CD4-positive, alpha-beta memory T cell (primary cell): ENCODE measurements around the gene SFT2D1. TPM values are rescaled to one million over a fixed set of nuclear protein-coding genes. Genes with fewer than 3 reads are reported as not detected.

Experiments used
- CTCF ChIA-PET: fragments of 350-600 bp; sonication (Branson Sonifier 250); formaldehyde crosslinking; loops from one replicate; lab custom pipeline; 2021; ENCODE audit warnings: inconsistent platforms; ENCODE audit not compliant: partially characterized antibody; lab: Charles Lee
- POLR2A ChIA-PET: fragments of 350-600 bp; sonication (Branson Sonifier 250); formaldehyde crosslinking; loops from one replicate; lab custom pipeline; 2021; ENCODE audit not compliant: partially characterized antibody; lab: Charles Lee
- DNase-seq, 5 donors: peaks; one replicate each; pipeline versions ENCODE4 v3.0.0 to v3.0.0-alpha.2; 2020 to 2022; ENCODE audit warnings: mixed read lengths in 1 of 5
- H3K27ac ChIP-seq: one replicate; pipeline ENCODE4 v1.7.0; 2013; ENCODE audit warnings: low read depth, low read length
- H3K27me3 ChIP-seq: 2 replicates; pipeline ENCODE4 v1.7.0; 2013; ENCODE audit warnings: mild to moderate bottlenecking, low read length, moderate library complexity; ENCODE audit not compliant: insufficient read depth
- H3K36me3 ChIP-seq: 2 replicates; pipeline ENCODE4 v1.7.0; 2013; ENCODE audit warnings: mild to moderate bottlenecking, low read length, moderate library complexity; ENCODE audit not compliant: insufficient read depth
- H3K4me1 ChIP-seq: 2 replicates; pipeline ENCODE4 v1.7.0; 2013; ENCODE audit warnings: mild to moderate bottlenecking, low read length, moderate library complexity; ENCODE audit not compliant: insufficient read depth
- H3K4me3 ChIP-seq, 2 donors: one replicate each; pipeline ENCODE4 v1.7.0; 2013; ENCODE audit warnings: low read length in 2 of 2, mild to moderate bottlenecking in 1 of 2
- H3K9me3 ChIP-seq, 2 donors: one replicate each; pipeline ENCODE4 v1.7.0; 2013; ENCODE audit warnings: low read length in 2 of 2, control low read depth in 1 of 2; ENCODE audit not compliant: control insufficient read depth in 1 of 2
- H3K27ac Mint-ChIP-seq, 7 donors: one replicate each; pipeline ENCODE4 v1.8.0; 2020 to 2021; ENCODE audit warnings: mixed read lengths in 7 of 7, mild to moderate bottlenecking in 6 of 7, inconsistent platforms in 3 of 7, moderate library complexity in 3 of 7
- H3K27me3 Mint-ChIP-seq, 2 donors: one replicate each; pipeline ENCODE4 v1.8.0; 2020 to 2021; ENCODE audit warnings: mixed read lengths in 2 of 2
- H3K36me3 Mint-ChIP-seq, 2 donors: one replicate each; pipeline ENCODE4 v1.8.0; 2020 to 2021; ENCODE audit warnings: mixed read lengths in 2 of 2, inconsistent platforms in 1 of 2, mild to moderate bottlenecking in 1 of 2
- H3K4me1 Mint-ChIP-seq, 4 donors: one replicate each; pipeline ENCODE4 v1.8.0; 2020 to 2021; ENCODE audit warnings: mixed read lengths in 4 of 4, mild to moderate bottlenecking in 1 of 4
- H3K4me3 Mint-ChIP-seq, 8 donors: one replicate each; pipeline ENCODE4 v1.8.0; 2020 to 2021; ENCODE audit warnings: mixed read lengths in 8 of 8, mild to moderate bottlenecking in 7 of 8, moderate library complexity in 6 of 8, inconsistent platforms in 3 of 8
- H3K9me3 Mint-ChIP-seq, 8 donors: one replicate each; pipeline ENCODE4 v1.8.0; 2020 to 2021; ENCODE audit warnings: mixed read lengths in 8 of 8, mild to moderate bottlenecking in 5 of 8, inconsistent platforms in 3 of 8, moderate library complexity in 1 of 8
- intact Hi-C: fragments of 100-400 bp; cut with micrococcal nuclease; formaldehyde crosslinking; loops from one replicate; pipeline ENCODE4 v1.15.1; 2023
- polyA plus RNA-seq, 2 donors: library from polyadenylated mRNA; unstranded; fragments of 300-500 nt; fragmentation: Illumina TruSeq; gene quantifications; one replicate each; pipeline ENCODE4 v1.2.3, GENCODE V29; 2021
- total RNA-seq, 2 experiments: library from RNA; stranded (reverse); gene quantifications; one replicate each; pipeline ENCODE4 v1.2.3, GENCODE V29; 2021

The SFT2D1 gene
- total and polyA plus RNA-seq, 4 experiments from 2014 or later, result 37.3 to 70.3 (median 38.9) TPM

DNA sequence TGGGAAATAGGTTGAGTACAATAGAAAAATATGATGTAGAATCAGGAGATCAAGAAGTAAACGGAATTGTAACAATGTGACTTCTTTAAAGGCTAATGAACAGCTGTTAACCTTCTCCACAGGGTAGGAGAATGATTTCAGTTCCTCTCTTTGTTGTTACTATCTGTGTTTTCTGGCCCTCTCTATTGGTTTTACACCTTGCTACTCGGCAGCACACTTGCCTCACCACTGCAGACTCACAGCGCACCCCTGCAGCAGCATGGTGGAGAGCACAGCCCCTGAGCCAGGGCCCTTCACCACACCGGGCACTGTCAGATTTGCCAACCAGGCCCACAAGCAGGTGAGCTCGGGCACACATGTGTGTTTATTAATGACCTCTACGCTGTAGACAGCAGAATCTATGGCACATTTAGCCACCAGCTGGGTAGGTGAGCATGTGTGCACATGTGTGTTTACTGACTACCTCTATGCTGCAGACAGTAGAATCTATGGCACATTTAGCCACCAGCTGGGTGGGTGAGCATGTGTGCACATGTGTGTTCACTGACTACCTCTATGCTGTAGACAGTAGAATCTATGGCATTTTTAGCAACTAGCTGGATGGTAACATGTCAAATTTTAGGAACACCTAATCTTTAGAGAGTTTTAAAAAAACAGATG lies 16.8 kb downstream of the SFT2D1 start:
- CTCF ChIA-PET, result interaction anchor here (0.7 to 1.9 kb wide), 3 partner anchors 12 to 75 kb away, joined by 3 to 6 read pairs (median 4); no protein-coding TSS in a partner anchor
- peaks cover 26% of the 10 kb centered on the region for H3K36me3 ChIP-seq

DNA sequence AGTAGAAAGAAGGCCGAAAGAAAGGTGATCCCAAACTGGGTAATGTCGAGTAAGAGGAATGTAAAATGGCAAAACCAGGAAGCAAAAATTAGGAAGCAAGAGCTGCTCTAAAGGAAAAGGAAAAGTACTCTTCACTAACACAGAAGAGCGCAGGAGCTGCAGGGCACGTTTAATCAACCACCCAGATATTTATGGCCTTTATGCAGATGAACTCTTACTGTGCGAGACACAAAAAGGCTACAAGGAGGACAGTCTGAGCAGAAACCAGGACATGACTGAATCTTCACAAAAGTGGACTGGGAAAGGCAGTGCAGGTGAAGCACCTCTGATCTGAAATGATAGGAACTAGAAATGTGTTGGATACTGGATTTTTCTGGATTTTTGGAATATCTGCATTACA lies 18.9 kb downstream of the SFT2D1 start:
- POLR2A ChIA-PET, result no interaction called here
- H3K36me3 ChIP-seq, result peaks cover 18% of the 10 kb centered on the region

More for the DNA sequence above, 16.8 kb downstream of the SFT2D1 start:
- Mint-ChIP-seq H3K27ac (peak overlapping the region in 2 of 7 donors; percentile 8 to 17), H3K9me3 (no peaks in the 10 kb centered on the region), H3K4me3 (no peak overlapping the region), H3K4me1 (peaks cover 0 to 12% (median 6%) of the 10 kb centered on the region in 4 donors), H3K27me3 (no peaks in the 10 kb centered on the region), H3K36me3 (peaks cover 56 to 60% of the 10 kb centered on the region in 2 donors)
- H3K27ac ChIP-seq, result no peak overlapping the region
- DNase-seq, result no peak
- H3K4me1 ChIP-seq, result no peaks in the 10 kb centered on the region
- H3K4me3 ChIP-seq, result no peak overlapping the region
- POLR2A ChIA-PET, result interaction anchor here (0.6 kb wide), 1 partner anchor 85 kb away, joined by 3 read pairs; no protein-coding TSS in a partner anchor
- intact Hi-C loops, result no loop called here
- H3K9me3 ChIP-seq, result no peaks in the 10 kb centered on the region
- H3K27me3 ChIP-seq, result no peaks in the 10 kb centered on the region

DNA sequence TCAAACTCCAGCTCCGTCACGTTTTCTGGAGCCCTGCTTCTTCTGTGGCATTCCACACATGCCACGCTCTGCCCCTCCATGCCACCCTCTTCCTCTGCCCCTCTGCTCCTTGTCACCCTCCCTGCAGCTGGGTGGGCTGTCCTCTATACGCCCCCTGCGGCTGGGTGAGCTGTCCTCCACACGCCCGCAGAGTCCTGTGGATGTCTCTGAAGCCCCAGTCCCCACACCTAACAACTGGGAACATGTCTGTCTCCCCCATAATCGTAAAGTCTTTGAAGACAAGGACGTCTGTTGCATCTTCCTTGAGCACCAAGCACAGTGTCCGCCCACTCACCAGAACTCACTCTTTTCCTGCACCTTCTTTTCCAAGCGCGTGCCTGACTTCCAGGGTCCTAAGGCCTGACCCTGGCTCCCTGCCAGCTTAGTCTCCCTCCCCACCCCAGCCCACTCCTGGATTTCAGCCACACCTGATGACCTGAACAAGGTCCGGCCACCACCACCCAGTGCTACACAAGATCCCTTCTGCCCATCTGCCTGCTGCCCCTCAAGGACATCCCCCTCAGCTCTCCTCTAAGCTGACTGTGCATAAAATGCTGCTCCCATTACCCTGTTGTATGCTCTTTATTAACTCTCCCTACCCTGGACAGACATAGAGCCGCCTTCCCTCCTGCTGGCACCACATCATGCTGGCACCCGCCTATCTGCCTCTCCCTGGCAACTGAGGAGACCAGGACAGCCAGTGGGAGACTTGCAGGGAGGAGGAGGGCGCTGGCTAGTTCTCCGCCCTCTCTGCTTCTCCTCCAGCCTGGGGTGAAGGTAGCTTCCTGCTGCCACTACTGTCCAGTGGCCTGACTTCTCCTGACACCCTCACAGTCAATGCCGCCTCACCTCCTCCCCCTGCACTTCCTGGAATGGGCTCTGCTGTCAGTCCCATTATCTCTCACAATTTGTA lies 23.4 kb downstream of the SFT2D1 start:
- Histone ChIP-seq H3K27me3 (no peaks in the 10 kb centered on the region), H3K4me1 (no peaks in the 10 kb centered on the region), H3K36me3 (peaks cover under 1% of the 10 kb centered on the region), H3K27ac (no peak overlapping the region), H3K9me3 (no peaks in the 10 kb centered on the region), H3K4me3 (no peak overlapping the region)
- ChIA-PET POLR2A (no interaction called here), CTCF (interaction anchor here (0.7 to 1.4 kb wide), 3 partner anchors 8 to 92 kb away, joined by 3 read pairs; no protein-coding TSS in a partner anchor)
- peak overlapping the region in 2 of 7 donors; percentile 72 to 82 for H3K27ac Mint-ChIP-seq
- H3K36me3 Mint-ChIP-seq, result peaks cover 12 to 24% of the 10 kb centered on the region in 2 donors
- H3K27me3 Mint-ChIP-seq, result no peaks in the 10 kb centered on the region
- intact Hi-C loops, result no loop called here
- no peaks in the 10 kb centered on the region for H3K9me3 Mint-ChIP-seq
- no peak for DNase-seq
- H3K4me3 Mint-ChIP-seq, result no peak overlapping the region
- peaks cover 0 to 6% (median 1%) of the 10 kb centered on the region in 4 donors for H3K4me1 Mint-ChIP-seq

More for the DNA sequence above, 18.9 kb downstream of the SFT2D1 start:
- intact Hi-C loops, result no loop called here
- no peak for DNase-seq
- H3K27me3 ChIP-seq, result no peaks in the 10 kb centered on the region
- H3K27ac ChIP-seq, result no peak overlapping the region
- Mint-ChIP-seq H3K4me1 (peaks cover 0 to 7% (median 2%) of the 10 kb centered on the region in 4 donors), H3K4me3 (no peak overlapping the region), H3K36me3 (peaks cover 46 to 56% of the 10 kb centered on the region in 2 donors), H3K27ac (peak overlapping the region in 1 of 7 donors; percentile 4), H3K9me3 (no peaks in the 10 kb centered on the region), H3K27me3 (no peaks in the 10 kb centered on the region)
- H3K4me1 ChIP-seq, result no peaks in the 10 kb centered on the region
- CTCF ChIA-PET, result interaction anchor here (1.9 kb wide), 1 partner anchor 10 kb away, joined by 9 read pairs; no protein-coding TSS in a partner anchor
- H3K4me3 ChIP-seq, result no peak overlapping the region
- no peaks in the 10 kb centered on the region for H3K9me3 ChIP-seq

DNA sequence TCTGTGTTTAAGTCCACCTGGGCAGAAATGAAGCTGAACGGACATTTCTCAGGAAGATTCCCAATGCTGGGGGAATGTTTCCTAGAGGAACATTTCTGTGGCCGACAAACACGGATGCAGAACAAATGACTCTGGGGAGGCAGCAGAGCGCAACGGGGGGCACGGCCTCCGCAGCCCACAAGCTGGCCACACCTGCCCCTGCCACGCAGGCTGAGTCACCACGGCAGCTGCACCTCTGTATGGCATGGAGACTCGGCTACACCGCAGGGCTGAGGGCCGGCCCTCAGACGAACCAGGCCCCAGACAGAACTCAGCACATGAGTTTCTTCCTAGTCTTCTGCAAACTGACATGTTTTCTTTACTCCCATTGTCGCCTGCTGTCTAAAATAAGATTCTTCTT lies 24.1 kb downstream of the SFT2D1 start:
- Mint-ChIP-seq H3K27ac (no peak overlapping the region), H3K27me3 (no peaks in the 10 kb centered on the region), H3K9me3 (no peaks in the 10 kb centered on the region), H3K4me3 (no peak overlapping the region), H3K4me1 (peaks cover 0 to 6% (median under 1%) of the 10 kb centered on the region in 4 donors), H3K36me3 (peaks cover 7 to 19% of the 10 kb centered on the region in 2 donors)
- no peaks in the 10 kb centered on the region for H3K27me3 ChIP-seq
- intact Hi-C loops, result no loop called here
- H3K4me1 ChIP-seq, result no peaks in the 10 kb centered on the region
- POLR2A ChIA-PET, result no interaction called here
- no peaks in the 10 kb centered on the region for H3K9me3 ChIP-seq
- H3K4me3 ChIP-seq, result no peak overlapping the region
- no peak overlapping the region for H3K27ac ChIP-seq
- no peaks in the 10 kb centered on the region for H3K36me3 ChIP-seq
- no peak for DNase-seq
- CTCF ChIA-PET, result interaction anchor here (1.4 kb wide), 2 partner anchors 63 to 92 kb away, joined by 3 to 4 read pairs; no protein-coding TSS in a partner anchor

DNA sequence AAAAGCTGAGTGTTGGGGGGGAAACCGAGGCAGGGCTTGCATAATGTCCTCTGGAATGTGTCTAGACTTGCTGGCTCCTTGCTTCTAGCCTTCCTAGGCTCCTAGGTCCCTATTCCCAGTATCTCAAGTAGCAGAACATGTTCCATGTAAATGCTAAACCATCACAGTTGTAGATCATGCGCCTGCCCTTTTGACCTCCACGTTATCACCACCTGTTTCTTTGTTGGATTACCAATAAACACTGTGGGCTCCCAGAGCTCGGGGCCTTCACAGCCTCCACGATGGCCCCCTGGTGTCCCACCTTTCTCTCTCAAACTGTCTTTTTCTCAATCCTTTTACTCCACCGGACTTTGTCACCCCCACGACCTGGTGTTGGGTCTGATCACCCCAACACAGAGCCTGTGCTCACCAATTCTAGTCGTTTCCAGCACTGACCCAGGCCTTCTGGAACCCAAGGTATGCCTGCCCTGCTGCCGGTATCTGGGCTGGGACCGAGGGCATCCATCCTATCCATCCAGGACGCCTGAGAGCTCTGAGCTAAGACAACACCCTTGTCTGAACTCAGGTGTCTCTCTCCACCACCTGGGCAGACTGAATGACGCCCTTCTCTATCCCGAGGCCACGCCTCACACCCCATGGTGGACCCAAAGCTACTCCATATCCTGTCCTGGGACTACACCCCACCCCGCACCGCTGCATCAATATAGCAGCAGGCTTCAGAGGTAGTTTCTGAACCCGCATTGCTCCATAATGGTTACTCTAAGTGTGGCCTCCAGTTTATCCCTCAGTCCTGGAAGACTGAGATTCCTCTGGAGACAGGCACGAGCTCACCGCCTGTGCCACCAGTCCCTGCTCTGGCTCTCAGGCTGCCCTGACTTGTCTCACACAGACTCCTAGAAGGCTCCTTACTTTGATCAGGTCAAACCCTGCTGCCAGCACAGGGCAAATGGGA lies 24.8 kb downstream of the SFT2D1 start:
- ChIA-PET POLR2A (no interaction called here), CTCF (interaction anchor here (1.4 kb wide), 2 partner anchors 64 to 93 kb away, joined by 3 to 4 read pairs; no protein-coding TSS in a partner anchor)
- DNase-seq, result no peak
- no peaks in the 10 kb centered on the region for H3K9me3 ChIP-seq
- no peaks in the 10 kb centered on the region for H3K4me1 ChIP-seq
- no peaks in the 10 kb centered on the region for H3K36me3 ChIP-seq
- intact Hi-C loops, result no loop called here
- Mint-ChIP-seq H3K27ac (no peak overlapping the region), H3K4me1 (peaks cover 0 to 6% (median 0%) of the 10 kb centered on the region in 4 donors), H3K9me3 (no peaks in the 10 kb centered on the region), H3K4me3 (peak overlapping the region in 1 of 8 donors; percentile 25), H3K36me3 (peaks cover 4 to 14% of the 10 kb centered on the region in 2 donors), H3K27me3 (no peaks in the 10 kb centered on the region)
- H3K4me3 ChIP-seq, result no peak overlapping the region
- no peak overlapping the region for H3K27ac ChIP-seq
- no peaks in the 10 kb centered on the region for H3K27me3 ChIP-seq

DNA sequence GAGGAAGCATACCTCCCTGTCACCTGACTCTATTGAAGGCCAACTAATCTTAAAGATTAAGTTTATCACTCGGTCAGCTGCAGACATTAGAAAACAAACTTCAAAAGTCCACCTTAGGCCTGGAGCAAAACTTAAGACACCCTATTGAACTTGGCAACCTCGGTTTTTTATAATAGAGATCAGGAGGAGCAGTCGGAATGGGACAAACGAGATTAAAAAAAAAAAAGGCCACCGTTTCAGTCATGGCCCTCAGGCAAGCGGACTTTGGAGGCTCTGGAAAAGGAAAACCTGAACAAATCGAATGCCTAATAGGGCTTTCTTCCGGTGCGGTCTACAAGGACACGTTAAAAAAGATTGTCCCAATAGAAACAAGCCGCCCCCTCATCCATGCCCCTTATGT lies 26.9 kb downstream of the SFT2D1 start:
- no peaks in the 10 kb centered on the region for H3K36me3 ChIP-seq
- H3K4me1 Mint-ChIP-seq, result peaks cover 0 to 6% (median 0%) of the 10 kb centered on the region in 4 donors
- intact Hi-C loops, result no loop called here
- no peak overlapping the region for H3K4me3 Mint-ChIP-seq
- ChIA-PET POLR2A (no interaction called here), CTCF (interaction anchor here (7.5 kb wide), 1 partner anchor 84 kb away, joined by 104 read pairs; no protein-coding TSS in a partner anchor)
- H3K27ac ChIP-seq, result no peak overlapping the region
- H3K27ac Mint-ChIP-seq, result peak overlapping the region in 1 of 7 donors; percentile 1
- no peaks in the 10 kb centered on the region for H3K27me3 ChIP-seq
- no peaks in the 10 kb centered on the region for H3K9me3 Mint-ChIP-seq
- no peak for DNase-seq
- H3K36me3 Mint-ChIP-seq, result peaks cover 0 to 5% of the 10 kb centered on the region in 2 donors
- H3K9me3 ChIP-seq, result no peaks in the 10 kb centered on the region
- no peaks in the 10 kb centered on the region for H3K4me1 ChIP-seq
- no peak overlapping the region for H3K4me3 ChIP-seq
- H3K27me3 Mint-ChIP-seq, result no peaks in the 10 kb centered on the region
